PC-9 (cell line): Measurements from ENCODE around the gene GABPB2. TPM values are rescaled to one million over a fixed set of nuclear protein-coding genes. Genes with fewer than 3 reads are reported as not detected.

Source experiments
- BruUV-seq: library from RNA; stranded (reverse); fragments of 400-500 nt; replicated peaks from 2 replicates; lab custom pipeline; 2021; lab: Mats Ljungman, UMichigan
- CTCF ChIA-PET: fragments of 300-600 bp; sonication (Branson Sonifier 250); formaldehyde crosslinking; loops from one replicate; lab custom pipeline; 2022; ENCODE audit warnings: antibody characterized with exemption; lab: Charles Lee
- POLR2A ChIA-PET: fragments of 300-600 bp; sonication (Branson Sonifier 250); formaldehyde crosslinking; loops from one replicate; lab custom pipeline; 2022; ENCODE audit warnings: antibody characterized with exemption; ENCODE audit not compliant: unreplicated experiment; lab: Charles Lee
- DNase-seq, 2 experiments: peaks; one replicate each; pipeline versions ENCODE4 v3.0.0 to v3.0.0-alpha.2; 2015 to 2022; ENCODE audit warnings: mixed read lengths in 1 of 2
- H2AFZ ChIP-seq: fragments of 200-600 bp; sonication (generic); 2 replicates; pipeline ENCODE4 v1.8.1; 2017; ENCODE audit warnings: antibody characterized with exemption
- H3F3A ChIP-seq: fragments of 200-600 bp; sonication (generic); 2 replicates; pipeline ENCODE4 v1.8.1; 2017; ENCODE audit warnings: antibody characterized with exemption, mild to moderate bottlenecking, low read depth; ENCODE audit not compliant: insufficient read depth
- H3K27ac ChIP-seq: fragments of 200-600 bp; sonication (generic); 2 replicates; pipeline ENCODE4 v1.6.1; 2016; ENCODE audit warnings: mixed run types
- H3K27me3 ChIP-seq: fragments of 200-600 bp; sonication (generic); 2 replicates; pipeline ENCODE4 v1.6.1; 2016; ENCODE audit warnings: low read depth, mixed run types; ENCODE audit not compliant: insufficient read depth
- H3K36me3 ChIP-seq: fragments of 200-600 bp; sonication (generic); 2 replicates; pipeline ENCODE4 v1.6.1; 2016; ENCODE audit warnings: low read depth, mixed run types
- H3K4me1 ChIP-seq: fragments of 200-600 bp; sonication (generic); replicated peaks from 2 replicates; pipeline ENCODE4 v1.6.1; 2016; ENCODE audit warnings: mixed run types; ENCODE audit not compliant: insufficient read depth
- H3K4me2 ChIP-seq: fragments of 200-600 bp; sonication (generic); 2 replicates; pipeline ENCODE4 v1.6.1; 2017; ENCODE audit warnings: mixed run types
- H3K4me3 ChIP-seq: fragments of 200-600 bp; sonication (generic); 2 replicates; pipeline ENCODE4 v1.6.1; 2016; ENCODE audit warnings: mixed run types
- H3K79me2 ChIP-seq: fragments of 200-600 bp; sonication (generic); 2 replicates; pipeline ENCODE4 v1.6.1; 2017; ENCODE audit warnings: low read depth, mixed run types
- H3K9me2 ChIP-seq: fragments of 200-600 bp; sonication (generic); 2 replicates; pipeline ENCODE4 v1.8.1; 2017; ENCODE audit warnings: mild to moderate bottlenecking; ENCODE audit not compliant: insufficient read depth
- H3K9me3 ChIP-seq: fragments of 200-600 bp; sonication (generic); 2 replicates; pipeline ENCODE4 v1.8.1; 2016; ENCODE audit warnings: low read depth; ENCODE audit not compliant: insufficient read depth
- H4K20me1 ChIP-seq: fragments of 200-600 bp; sonication (generic); 2 replicates; pipeline ENCODE4 v1.8.1; 2017; ENCODE audit not compliant: insufficient read depth
- EZH2 ChIP-seq: fragments of 200-600 bp; sonication (generic); IDR thresholded peaks from 2 replicates; pipeline ENCODE4 v1.8.0; 2017; ENCODE audit warnings: antibody characterized with exemption, low read depth
- intact Hi-C: fragments of 100-400 bp; cut with micrococcal nuclease; formaldehyde crosslinking; loops from one replicate; pipeline ENCODE4 v1.10.0; 2022; ENCODE audit not compliant: unreplicated experiment
- total RNA-seq: library from RNA; stranded (reverse); gene quantifications from 2 replicates; pipeline ENCODE4 v1.2.3, GENCODE V29; 2021
- TF ChIP-seq, protein P1 (sequence below): fragments of 200-600 bp; sonication (generic); conservative IDR thresholded peaks from 2 replicates; pipeline ENCODE4 v1.6.1; 2017; ENCODE audit warnings: mixed run types, antibody characterized with exemption, mild to moderate bottlenecking, moderate library complexity

The GABPB2 gene
- total RNA-seq, 1 experiment from 2014 or later: 6.6 TPM

DNA sequence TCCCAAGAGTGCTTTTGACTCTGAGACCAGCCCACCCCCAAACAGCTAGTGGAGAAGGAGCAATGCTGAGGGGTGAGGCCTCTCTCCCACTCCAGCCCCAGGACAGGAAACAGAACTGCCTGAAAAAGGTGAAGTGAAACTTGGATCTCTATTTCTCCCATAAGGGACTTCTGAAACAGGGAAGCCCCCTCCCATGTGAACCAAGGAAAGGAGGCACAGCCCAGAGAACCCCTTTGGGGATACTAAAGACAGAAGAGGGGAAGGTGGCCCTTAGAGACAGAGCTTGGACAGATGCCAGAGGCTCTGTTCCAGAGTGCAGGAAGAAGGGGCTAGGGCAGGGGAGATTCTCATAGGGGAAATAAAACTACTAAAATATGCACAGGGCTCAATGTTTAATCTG, 88.8 kb downstream of the GABPB2 start:
- intact Hi-C loops: loop anchor here (1.0 to 5.0 kb wide), 2 partner anchors 60 to 902 kb away; partner anchors contain the start of gene CA14

DNA sequence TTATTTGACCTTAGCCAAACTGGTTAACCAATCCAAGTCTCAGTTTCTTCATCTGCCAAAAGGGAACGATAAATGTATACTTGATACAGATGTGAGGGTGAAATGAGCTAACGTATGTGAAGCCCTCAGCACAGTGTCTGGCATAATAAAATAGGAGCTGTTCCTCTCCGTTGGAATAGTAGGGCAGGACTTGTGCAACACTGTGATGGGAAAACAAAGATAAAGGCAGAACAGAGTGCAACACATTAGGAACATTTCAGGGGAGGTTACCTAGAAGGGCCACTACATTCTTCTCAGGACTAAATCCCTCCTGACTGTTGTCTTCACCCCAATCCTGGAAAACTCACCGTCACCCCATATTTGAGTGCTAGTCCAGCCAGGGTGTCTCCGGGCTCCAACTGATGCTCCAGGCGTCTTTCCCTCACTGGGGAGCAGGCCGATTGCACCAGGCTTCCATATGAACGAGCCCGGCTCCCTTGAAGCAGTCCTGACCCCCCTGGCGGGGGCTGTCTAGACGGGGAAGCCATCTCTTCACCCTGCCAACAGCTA, 94.2 kb downstream of the GABPB2 start:
- H3K27me3 ChIP-seq: no peaks in the 10 kb centered on the region
- H3K79me2 ChIP-seq: peaks cover 28% of the 10 kb centered on the region
- intact Hi-C loops: loop anchor here (1.0 to 5.0 kb wide), 2 partner anchors 19 to 158 kb away; partner anchors contain the start of genes MINDY1, PRUNE1 and SEMA6C
- DNase-seq: peak in 1 of 2 experiments; percentile 36
- no peaks in the 10 kb centered on the region for H4K20me1 ChIP-seq
- H2AFZ ChIP-seq: peak overlapping the region; percentile 89
- H3K27ac ChIP-seq: no peak overlapping the region
- peaks cover 6% of the 10 kb centered on the region; the same call in 1 of the 2 replicates for H3F3A ChIP-seq
- H3K36me3 ChIP-seq: no peaks in the 10 kb centered on the region
- peak overlapping the region; percentile 64 for H3K4me3 ChIP-seq
- H3K4me1 ChIP-seq: peaks cover 15% of the 10 kb centered on the region; the same call in 1 of the 2 replicates
- no peak for TF ChIP-seq EZH2
- TF ChIP-seq, protein P1, sequence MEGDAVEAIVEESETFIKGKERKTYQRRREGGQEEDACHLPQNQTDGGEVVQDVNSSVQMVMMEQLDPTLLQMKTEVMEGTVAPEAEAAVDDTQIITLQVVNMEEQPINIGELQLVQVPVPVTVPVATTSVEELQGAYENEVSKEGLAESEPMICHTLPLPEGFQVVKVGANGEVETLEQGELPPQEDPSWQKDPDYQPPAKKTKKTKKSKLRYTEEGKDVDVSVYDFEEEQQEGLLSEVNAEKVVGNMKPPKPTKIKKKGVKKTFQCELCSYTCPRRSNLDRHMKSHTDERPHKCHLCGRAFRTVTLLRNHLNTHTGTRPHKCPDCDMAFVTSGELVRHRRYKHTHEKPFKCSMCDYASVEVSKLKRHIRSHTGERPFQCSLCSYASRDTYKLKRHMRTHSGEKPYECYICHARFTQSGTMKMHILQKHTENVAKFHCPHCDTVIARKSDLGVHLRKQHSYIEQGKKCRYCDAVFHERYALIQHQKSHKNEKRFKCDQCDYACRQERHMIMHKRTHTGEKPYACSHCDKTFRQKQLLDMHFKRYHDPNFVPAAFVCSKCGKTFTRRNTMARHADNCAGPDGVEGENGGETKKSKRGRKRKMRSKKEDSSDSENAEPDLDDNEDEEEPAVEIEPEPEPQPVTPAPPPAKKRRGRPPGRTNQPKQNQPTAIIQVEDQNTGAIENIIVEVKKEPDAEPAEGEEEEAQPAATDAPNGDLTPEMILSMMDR: no peak
- no peaks in the 10 kb centered on the region for H3K9me3 ChIP-seq
- BruUV-seq: no TSS peak
- ChIA-PET POLR2A (interaction anchor here (0.5 to 0.8 kb wide), 3 partner anchors 25 to 352 kb away, joined by 9 to 21 read pairs (median 10); partner anchors contain the start of gene VPS72), CTCF (interaction anchor here (0.8 kb wide), 1 partner anchor 65 kb away, joined by 4 read pairs; no protein-coding TSS in a partner anchor)
- H3K9me2 ChIP-seq: no peaks in the 10 kb centered on the region
- H3K4me2 ChIP-seq: peak overlapping the region; percentile 77

More for the DNA sequence above, 88.8 kb downstream of the GABPB2 start:
- peaks cover 12% of the 10 kb centered on the region; the same call in 1 of the 2 replicates for H3F3A ChIP-seq
- H2AFZ ChIP-seq: no peak overlapping the region
- H3K27me3 ChIP-seq: no peaks in the 10 kb centered on the region
- DNase-seq: no peak
- CTCF ChIA-PET: no interaction called here
- no TSS peak for BruUV-seq
- peaks cover 5% of the 10 kb centered on the region; the same call in 1 of the 2 replicates for H3K79me2 ChIP-seq
- H3K27ac ChIP-seq: no peak overlapping the region
- no peaks in the 10 kb centered on the region for H4K20me1 ChIP-seq
- TF ChIP-seq, protein P1: no peak
- TF ChIP-seq EZH2: no peak
- POLR2A ChIA-PET: no interaction called here
- peaks cover 4% of the 10 kb centered on the region; the same call in 1 of the 2 replicates for H3K4me1 ChIP-seq
- H3K4me2 ChIP-seq: no peak overlapping the region
- no peaks in the 10 kb centered on the region for H3K9me2 ChIP-seq
- H3K36me3 ChIP-seq: no peaks in the 10 kb centered on the region
- no peak overlapping the region for H3K4me3 ChIP-seq
- H3K9me3 ChIP-seq: no peaks in the 10 kb centered on the region

DNA sequence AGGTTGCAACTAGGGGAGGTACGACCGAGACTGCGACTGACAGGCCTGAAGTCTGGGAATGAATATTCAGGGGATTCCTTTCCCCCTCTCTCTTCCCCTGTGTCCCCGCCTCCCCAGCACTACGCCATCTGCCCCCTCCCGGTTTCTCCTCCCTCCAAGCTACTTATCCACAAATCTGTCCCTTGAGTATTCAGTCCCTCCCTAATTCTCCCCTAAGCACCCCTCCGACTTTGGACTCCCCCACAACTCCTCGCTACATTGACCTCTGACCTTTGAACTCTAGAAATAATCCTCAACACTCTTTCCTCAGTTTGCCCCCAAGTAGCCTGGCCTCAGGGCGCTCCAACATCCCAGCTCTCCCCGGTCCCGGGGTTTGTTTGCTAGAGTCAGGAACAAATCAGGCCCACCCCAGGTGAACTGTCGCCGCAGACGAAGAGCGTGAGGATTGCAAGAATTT, 94.7 kb downstream of the GABPB2 start:
- DNase-seq: peak in 1 of 2 experiments; percentile 21
- Histone ChIP-seq H3K79me2 (peaks cover 28% of the 10 kb centered on the region), H4K20me1 (no peaks in the 10 kb centered on the region), H3K27me3 (no peaks in the 10 kb centered on the region), H3K4me2 (peak overlapping the region; percentile 77), H3K9me3 (no peaks in the 10 kb centered on the region), H3K4me1 (peaks cover 15% of the 10 kb centered on the region; the same call in 1 of the 2 replicates), H3K27ac (no peak overlapping the region), H3F3A (peaks cover 6% of the 10 kb centered on the region; the same call in 1 of the 2 replicates), H2AFZ (peak overlapping the region; percentile 89), H3K36me3 (no peaks in the 10 kb centered on the region), H3K9me2 (no peaks in the 10 kb centered on the region), H3K4me3 (peak overlapping the region; percentile 64)
- intact Hi-C loops: loop anchor here (1.0 to 5.0 kb wide), 2 partner anchors 19 to 158 kb away; partner anchors contain the start of genes MINDY1, PRUNE1 and SEMA6C
- POLR2A ChIA-PET: interaction anchor here (0.5 to 0.8 kb wide), 3 partner anchors 24 to 352 kb away, joined by 9 to 21 read pairs (median 10); partner anchors contain the start of gene VPS72
- TF ChIP-seq EZH2: no peak
- TF ChIP-seq, protein P1: no peak
- BruUV-seq: no TSS peak
- CTCF ChIA-PET: interaction anchor here (0.8 kb wide), 1 partner anchor 66 kb away, joined by 4 read pairs; no protein-coding TSS in a partner anchor
